IPS-15b (cell line): ENCODE measurements around the gene INF2.
"Not testable (repeated sequence)": the region's sequence is repeated elsewhere in the genome, so short reads cannot be mapped to it uniquely, and the experiment has no call there.

Experiments used
- H3K27me3 ChIP-seq: one replicate; pipeline ENCODE4 v1.6.1; 2013; ENCODE audit warnings: low read length; ENCODE audit not compliant: control insufficient read depth, insufficient read depth
- H3K36me3 ChIP-seq: one replicate; pipeline ENCODE4 v1.6.1; 2013; ENCODE audit warnings: low read length; ENCODE audit not compliant: control insufficient read depth, insufficient read depth
- H3K4me1 ChIP-seq: one replicate; pipeline ENCODE4 v1.6.1; 2013; ENCODE audit warnings: mild to moderate bottlenecking, low read length; ENCODE audit not compliant: control insufficient read depth, insufficient read depth
- H3K4me3 ChIP-seq: one replicate; pipeline ENCODE4 v1.5.1; 2013; ENCODE audit warnings: low read depth, low read length
- H3K9ac ChIP-seq: one replicate; pipeline ENCODE4 v1.6.1; 2013; ENCODE audit warnings: low read depth, mild to moderate bottlenecking, low read length
- H3K9me3 ChIP-seq: one replicate; pipeline ENCODE4 v1.6.1; 2013; ENCODE audit warnings: mild to moderate bottlenecking, low read length; ENCODE audit not compliant: control insufficient read depth, insufficient read depth

Gene INF2

DNA sequence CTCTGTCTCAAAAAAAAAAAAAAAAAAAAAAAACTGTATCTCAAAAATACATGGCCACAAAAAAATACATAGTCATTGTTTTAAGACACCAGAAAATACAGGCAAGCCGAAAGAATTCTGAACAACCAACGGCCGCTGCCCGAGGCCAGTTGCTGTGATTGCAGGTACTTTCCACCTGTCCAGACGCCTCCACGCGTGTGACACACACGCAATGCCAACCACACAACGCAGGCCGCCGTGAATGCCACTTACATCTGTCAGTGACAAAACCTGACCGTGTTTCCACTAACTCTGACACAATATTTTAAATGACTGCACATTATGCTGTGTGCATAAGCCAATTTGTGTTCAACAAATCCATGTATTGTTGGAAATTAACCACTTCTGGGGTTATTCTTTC, 22.4 kb upstream of the INF2 start:
- H3K4me3 ChIP-seq = no peak overlapping the region
- H3K9ac ChIP-seq = no peak overlapping the region
- H3K4me1 ChIP-seq = no peaks in the 10 kb centered on the region
- no peaks in the 10 kb centered on the region for H3K27me3 ChIP-seq
- H3K36me3 ChIP-seq = no peaks in the 10 kb centered on the region
- H3K9me3 ChIP-seq = no peaks in the 10 kb centered on the region

DNA sequence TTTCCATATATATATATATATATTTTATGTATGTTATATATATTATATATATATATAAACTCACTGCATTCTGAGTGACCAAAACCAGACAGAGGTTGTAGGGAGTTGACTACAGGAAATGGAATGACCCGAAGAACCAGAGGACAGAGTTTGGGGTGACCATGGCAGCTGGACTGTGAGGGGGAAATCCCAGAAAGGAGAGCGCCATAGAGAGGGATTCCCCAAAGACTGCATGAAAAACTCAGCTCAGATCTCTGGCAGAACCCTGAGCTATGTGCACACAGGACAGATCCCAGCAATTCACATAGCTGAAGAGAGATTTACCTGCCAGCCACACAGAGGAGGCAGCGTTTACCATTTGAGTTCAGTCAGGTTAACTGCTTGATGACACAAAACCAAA, 19.7 kb upstream of the INF2 start:
- Histone ChIP-seq H3K36me3 (no peaks in the 10 kb centered on the region), H3K9ac (no peak overlapping the region), H3K4me3 (no peak overlapping the region), H3K9me3 (no peaks in the 10 kb centered on the region), H3K27me3 (no peaks in the 10 kb centered on the region), H3K4me1 (no peaks in the 10 kb centered on the region)

DNA sequence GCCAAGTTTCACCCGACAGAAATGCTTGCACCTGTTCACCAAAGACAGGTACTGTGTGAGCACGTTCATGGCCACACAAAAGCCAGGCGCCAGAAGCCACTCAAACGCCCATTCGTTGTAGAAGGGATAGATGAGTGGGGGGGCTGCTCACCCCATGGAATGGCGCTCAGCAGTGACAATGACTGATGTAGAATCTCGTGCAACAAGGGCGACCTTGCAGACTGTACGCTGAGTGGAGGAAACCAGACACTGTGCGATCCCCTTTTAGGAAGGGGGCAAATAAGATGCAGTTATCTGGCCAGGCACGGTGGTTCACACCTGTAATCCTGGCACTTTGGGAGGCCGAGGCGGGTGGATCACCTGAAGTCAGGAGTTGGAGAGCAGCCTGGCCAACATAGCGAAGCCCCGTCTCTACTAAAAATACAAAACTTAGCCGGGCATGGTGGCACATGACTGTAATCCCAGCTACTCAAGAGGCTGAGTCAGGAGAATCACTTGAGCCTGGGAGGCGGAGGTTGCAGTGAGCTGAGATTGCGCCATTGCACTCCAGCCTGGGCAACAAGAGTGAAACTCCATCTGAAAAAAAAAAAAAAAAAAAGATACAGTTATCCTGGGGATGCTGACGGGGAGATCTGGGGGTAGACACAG, 18.0 kb upstream of the INF2 start:
- not testable (repeated sequence) for H3K4me1 ChIP-seq, H3K36me3 ChIP-seq, H3K4me3 ChIP-seq, H3K9me3 ChIP-seq, H3K9ac ChIP-seq, H3K27me3 ChIP-seq

DNA sequence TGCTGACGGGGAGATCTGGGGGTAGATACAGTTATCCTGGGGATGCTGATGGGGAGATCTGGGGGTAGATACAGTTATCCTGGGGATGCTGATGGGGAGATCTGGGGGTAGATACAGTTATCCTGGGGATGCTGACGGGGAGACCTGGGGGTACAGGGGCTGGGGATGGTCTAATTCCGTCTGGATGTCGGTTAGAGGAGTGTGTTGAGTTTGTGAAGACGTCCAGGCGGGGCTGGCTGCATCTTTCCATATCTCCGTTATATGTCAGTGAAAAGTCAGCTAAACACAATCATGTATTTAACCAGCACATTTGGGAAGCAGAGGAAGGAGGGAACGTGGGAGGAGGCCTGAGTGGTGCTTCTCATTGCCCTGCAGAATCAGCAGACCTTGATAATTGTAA, 17.3 kb upstream of the INF2 start:
- not testable (repeated sequence) for H3K9me3 ChIP-seq, H3K27me3 ChIP-seq, H3K4me3 ChIP-seq, H3K9ac ChIP-seq, H3K36me3 ChIP-seq, H3K4me1 ChIP-seq

DNA sequence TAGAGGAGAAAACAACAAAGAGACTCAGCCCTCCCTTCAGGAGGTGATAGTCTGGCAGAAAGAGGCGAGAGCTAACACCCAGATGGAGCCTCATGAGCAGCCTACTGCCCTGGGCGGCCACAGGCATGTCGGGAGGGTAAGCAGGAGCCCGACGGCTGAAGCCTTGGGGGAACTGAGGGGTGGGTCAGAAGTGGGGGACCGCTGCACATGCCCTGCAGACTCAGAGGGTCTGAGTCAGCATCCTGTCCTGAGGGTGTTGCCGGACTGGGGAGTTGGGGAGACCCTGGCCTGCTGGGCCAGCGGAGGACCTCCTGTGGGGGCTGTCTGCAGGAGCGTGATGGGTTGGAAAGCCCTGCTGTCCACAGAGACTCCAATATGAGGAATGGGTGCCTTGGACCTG, 15.9 kb upstream of the INF2 start:
- Histone ChIP-seq H3K4me1 (no peaks in the 10 kb centered on the region), H3K9ac (no peak overlapping the region), H3K36me3 (no peaks in the 10 kb centered on the region), H3K27me3 (peaks cover 3% of the 10 kb centered on the region), H3K9me3 (no peaks in the 10 kb centered on the region), H3K4me3 (no peak overlapping the region)

DNA sequence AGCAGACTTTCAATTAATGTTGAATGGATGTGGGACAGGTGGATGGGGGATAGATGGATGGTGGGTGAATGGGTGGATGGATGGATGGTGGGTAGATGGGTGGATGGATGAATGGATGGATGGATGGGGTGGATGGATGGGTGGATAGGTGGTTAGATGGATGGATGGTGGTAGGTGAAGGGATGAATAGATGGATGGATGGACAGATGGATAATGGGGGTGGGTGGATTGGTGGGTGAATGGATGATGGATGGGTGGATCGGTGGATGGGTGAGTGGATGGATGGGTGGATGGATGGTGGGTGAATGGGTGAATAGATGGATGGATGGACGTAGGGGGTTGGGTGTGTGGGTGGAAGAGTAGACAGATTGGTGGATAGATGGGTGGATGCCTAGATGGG, 14.0 kb upstream of the INF2 start:
- Histone ChIP-seq H3K4me1 (no peaks in the 10 kb centered on the region), H3K36me3 (no peaks in the 10 kb centered on the region), H3K4me3 (no peak overlapping the region), H3K9me3 (no peaks in the 10 kb centered on the region), H3K9ac (no peak overlapping the region), H3K27me3 (peaks cover 3% of the 10 kb centered on the region)

DNA sequence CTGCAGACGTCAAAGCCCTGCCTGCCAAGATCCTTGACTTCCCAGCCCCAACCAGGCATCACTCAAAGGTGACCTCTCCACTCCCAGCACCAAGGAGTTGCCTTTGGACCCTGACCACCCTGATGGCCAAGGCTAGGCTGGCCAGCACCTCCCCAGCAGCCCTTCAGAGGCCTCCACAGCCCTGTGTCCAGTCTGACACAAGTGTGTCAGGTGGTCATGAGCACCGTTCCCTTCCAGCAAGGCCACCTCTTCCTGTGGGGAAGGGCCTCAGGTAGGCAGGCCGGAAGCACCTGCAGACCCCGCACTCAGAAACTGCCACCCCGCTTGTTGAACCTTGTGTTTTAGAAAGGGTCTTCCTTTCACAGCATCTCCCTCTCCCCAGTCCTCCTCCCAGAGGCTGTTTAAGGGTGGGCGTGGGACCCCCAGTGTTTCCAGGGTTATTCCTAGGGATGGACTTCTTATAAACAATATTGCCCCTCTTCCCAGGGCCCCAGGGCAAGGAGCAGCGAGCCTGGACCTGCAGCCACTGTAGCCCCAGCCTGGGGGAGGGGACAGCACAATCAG, 13.2 kb upstream of the INF2 start:
- Histone ChIP-seq H3K27me3 (peaks cover 3% of the 10 kb centered on the region), H3K9me3 (no peaks in the 10 kb centered on the region), H3K4me1 (peaks cover 5% of the 10 kb centered on the region), H3K36me3 (no peaks in the 10 kb centered on the region), H3K9ac (no peak overlapping the region), H3K4me3 (peak overlapping the region; percentile 35)

DNA sequence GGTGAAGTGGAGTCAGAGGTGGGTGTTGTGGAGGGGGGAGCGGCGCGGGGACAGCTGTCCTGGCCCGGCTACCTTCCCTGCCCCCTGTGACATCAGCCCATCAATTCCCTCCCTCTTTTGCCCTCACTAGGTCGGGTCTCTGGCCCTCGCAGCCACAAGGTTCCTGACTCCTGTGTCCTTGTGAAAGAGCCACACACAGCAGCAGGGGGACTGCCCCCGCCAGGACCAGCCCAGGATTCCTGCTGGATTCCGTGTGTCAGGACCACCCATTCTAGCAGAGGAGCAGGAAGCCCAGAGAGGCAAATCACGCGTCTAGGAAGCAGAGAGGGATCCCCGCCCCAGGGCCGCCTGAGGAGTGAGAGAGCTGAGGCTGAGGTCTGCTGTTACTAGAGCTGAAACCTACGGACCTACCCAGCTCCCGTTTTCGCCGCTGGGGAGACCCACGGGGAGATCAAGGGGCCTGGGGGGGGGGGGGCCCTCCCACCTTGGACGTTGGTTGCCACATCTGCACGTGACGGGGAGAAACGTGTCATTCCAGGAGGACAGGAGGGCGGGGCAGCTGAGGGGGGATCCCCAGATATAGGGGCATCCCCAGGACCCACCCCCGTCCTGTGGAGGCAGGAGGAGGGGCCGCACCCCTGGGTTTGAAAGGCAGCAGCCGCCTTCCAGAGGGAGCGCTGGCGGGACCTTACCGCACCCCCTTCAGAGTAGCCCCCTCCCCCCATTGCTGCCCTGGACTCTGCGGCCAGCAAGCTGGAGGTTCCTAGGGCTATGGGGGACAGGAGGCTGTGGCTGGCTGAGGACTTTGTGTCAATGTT, 12.5 kb upstream of the INF2 start:
- Histone ChIP-seq H3K36me3 (no peaks in the 10 kb centered on the region), H3K27me3 (peaks cover 3% of the 10 kb centered on the region), H3K4me3 (peak overlapping the region; percentile 70), H3K4me1 (peaks cover 6% of the 10 kb centered on the region), H3K9me3 (no peaks in the 10 kb centered on the region), H3K9ac (peak overlapping the region; percentile 88)

DNA sequence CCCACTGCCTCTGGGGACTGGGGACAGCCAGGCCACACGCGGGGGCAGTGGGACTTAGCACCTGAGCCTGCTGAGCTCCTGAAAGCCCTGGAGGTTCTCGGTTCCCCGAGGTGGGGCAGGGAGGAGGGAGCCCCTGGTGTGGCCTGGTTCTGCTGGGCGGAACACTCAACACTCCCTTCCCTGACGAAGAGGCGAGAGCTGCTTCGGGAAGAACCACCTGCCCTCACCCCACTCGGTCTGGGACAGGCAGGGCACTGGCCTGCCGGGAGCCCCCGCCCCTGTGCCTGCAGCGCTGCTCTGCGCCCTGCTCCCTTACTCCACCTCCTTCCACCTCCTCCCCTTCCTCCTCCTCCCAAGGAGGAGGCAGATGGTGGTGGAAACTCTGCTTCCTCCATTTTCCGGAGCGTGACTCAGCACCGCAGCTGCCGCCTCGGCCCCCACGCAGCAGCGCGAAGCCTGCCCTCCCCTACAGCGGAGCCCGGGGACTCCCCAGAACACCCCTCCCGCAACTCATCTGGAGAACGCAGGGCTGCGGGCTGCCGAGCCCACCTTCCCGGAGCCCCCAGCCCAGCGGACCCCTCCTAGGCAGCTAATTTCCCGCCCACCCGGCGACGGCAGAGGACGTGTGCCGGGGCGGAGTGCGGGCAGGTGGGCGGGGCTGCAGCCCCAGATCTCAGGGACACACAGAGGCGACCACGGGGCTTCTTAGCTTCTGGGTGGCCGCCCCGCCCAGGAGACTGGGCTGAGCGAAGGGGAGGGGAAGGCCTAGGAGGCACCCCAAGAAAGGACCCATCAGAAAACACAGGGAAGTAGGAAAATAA, 11.7 kb upstream of the INF2 start:
- H3K9ac ChIP-seq = peak overlapping the region; percentile 88
- H3K36me3 ChIP-seq = no peaks in the 10 kb centered on the region
- peak overlapping the region; percentile 70 for H3K4me3 ChIP-seq
- H3K9me3 ChIP-seq = no peaks in the 10 kb centered on the region
- peaks cover 12% of the 10 kb centered on the region for H3K4me1 ChIP-seq
- H3K27me3 ChIP-seq = peaks cover 3% of the 10 kb centered on the region

DNA sequence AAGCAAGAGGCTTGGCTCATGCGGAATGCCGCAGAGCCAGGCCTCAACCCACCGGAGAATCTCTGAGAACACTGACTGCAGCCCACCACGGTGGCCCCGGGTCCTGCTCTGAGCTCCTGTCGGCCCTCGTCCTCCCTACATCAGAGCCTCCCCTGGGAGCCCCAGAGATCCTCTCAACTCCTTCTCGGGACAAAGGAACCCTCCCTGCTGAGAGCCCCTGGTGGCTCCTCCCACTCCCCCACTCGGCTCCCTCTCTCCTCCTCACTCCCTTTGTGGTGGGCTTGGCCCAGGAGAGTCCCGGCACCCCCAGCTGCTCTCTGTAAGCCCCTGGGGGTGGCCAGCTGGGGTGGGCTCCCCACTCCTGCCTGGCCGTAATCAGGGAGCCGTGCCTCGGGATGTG, 11.1 kb upstream of the INF2 start:
- peak overlapping the region; percentile 70 for H3K4me3 ChIP-seq
- H3K36me3 ChIP-seq = no peaks in the 10 kb centered on the region
- peak overlapping the region; percentile 65 for H3K9ac ChIP-seq
- peaks cover 16% of the 10 kb centered on the region for H3K4me1 ChIP-seq
- H3K9me3 ChIP-seq = no peaks in the 10 kb centered on the region
- peaks cover 3% of the 10 kb centered on the region for H3K27me3 ChIP-seq

DNA sequence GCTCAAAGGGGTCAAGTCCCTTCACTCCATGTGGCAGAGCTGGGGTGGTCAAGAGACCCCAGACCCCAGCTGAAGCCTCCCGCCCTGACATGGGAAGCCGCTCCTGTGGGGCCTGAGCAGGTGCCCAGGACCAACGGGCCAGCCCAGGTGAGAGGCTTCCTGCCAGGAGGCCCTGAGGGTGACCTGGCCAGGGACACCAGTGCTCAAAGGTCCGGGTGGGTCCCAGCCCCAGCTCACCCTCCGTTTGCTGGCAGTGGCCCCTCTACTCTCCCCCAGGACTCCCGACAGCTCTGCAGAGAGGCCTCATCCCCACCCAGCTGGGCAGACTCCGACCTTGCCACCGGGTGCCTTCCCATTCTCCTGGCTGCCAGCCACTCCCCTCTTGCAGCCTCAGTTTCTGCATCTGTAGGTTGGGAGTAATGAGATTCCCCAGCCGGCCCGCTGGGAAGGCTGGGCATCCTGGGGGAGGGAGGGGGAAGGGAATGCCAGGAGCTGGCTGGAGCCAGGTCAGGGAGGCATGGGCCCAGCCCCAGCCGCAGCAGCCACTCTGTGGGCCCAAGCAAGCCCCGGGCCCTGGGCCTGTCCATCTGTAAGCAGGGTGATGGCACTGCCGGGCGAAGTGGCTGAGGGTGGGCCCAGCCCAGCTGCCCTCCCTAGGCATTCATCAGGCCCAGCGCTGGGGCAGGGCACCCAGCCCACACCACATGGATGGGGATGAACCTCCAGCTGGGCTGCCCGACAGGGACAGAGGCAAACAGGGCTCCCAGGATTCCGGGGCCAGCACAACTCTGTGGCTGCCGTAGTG, 10.3 kb upstream of the INF2 start:
- peaks cover 19% of the 10 kb centered on the region for H3K4me1 ChIP-seq
- no peak overlapping the region for H3K9ac ChIP-seq
- no peak overlapping the region for H3K4me3 ChIP-seq
- H3K9me3 ChIP-seq = no peaks in the 10 kb centered on the region
- H3K27me3 ChIP-seq = peaks cover 3% of the 10 kb centered on the region
- H3K36me3 ChIP-seq = no peaks in the 10 kb centered on the region
